Measurements from ENCODE around the gene EPN1.

The EPN1 gene

DNA sequence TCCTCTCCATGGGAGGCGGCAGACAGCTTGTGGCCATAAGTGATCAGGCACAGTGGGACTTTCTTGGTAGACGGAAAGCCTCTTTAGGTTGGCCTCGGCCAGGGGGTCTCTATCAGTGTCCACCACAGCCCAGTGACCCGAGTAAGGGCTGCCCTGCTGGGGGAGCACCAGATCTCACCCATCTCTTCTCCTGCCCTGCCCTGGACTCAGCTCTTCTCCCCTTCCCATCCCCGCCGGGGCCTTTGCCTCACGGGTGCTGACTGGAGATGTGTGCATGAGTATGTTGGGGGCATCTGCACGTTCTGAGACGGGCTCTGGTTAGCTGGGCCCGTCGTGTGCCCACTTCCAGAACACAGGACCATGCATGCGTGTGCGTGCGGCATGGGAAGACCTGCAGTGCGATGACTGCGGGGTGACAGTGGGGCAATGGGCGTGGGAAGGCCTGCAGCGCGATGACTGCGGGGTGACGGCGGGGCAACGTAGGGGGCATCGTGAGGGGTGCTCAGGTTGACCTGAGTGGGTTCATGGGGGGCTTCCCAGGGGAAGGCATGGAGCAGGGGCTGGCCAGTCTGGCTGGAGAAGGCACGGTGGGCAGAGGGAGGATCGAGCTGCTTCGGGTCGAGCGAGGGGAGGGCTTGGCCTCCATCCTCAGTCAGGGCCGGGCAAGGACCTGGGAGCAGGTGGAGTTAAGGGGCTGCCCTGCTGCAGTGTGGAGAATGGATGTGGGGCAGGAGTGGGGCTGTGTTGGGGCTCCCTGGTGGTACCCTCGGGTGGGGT is 15.9 kb downstream of the EPN1 start:
- TF ChIP-seq TAF1 (IDR thresholded peaks at IDR 0.05; ENCODE audit: low read depth) (no peak), YY1 (IDR thresholded peaks at IDR 0.05; ENCODE audit: low read depth) (no peak), TCF12 (IDR thresholded peaks at IDR 0.05; ENCODE audit: low read depth) (no peak), CEBPB (IDR thresholded peaks at IDR 0.05) (no peak), ZBTB7A (IDR thresholded peaks at IDR 0.05; ENCODE audit: low read depth) (no peak), EGR1 (IDR thresholded peaks at IDR 0.05) (no peak), FOXM1 (IDR thresholded peaks at IDR 0.05; ENCODE audit: borderline replicate concordance, low read depth) (no peak), NFIC (IDR thresholded peaks at IDR 0.05) (no peak), RAD21 (IDR thresholded peaks at IDR 0.05; ENCODE audit: low read depth) (no peak), CREB1 (IDR thresholded peaks at IDR 0.05; ENCODE audit: low read depth) (no peak), EP300 (IDR thresholded peaks at IDR 0.05; ENCODE audit: borderline replicate concordance) (no peak)
- TF ChIP-seq, protein P1, sequence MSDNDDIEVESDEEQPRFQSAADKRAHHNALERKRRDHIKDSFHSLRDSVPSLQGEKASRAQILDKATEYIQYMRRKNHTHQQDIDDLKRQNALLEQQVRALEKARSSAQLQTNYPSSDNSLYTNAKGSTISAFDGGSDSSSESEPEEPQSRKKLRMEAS (IDR thresholded peaks at IDR 0.05): no peak
- TF ChIP-seq, protein P2, sequence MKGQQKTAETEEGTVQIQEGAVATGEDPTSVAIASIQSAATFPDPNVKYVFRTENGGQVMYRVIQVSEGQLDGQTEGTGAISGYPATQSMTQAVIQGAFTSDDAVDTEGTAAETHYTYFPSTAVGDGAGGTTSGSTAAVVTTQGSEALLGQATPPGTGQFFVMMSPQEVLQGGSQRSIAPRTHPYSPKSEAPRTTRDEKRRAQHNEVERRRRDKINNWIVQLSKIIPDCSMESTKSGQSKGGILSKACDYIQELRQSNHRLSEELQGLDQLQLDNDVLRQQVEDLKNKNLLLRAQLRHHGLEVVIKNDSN (IDR thresholded peaks at IDR 0.05): no peak
- TF ChIP-seq, protein P3, sequence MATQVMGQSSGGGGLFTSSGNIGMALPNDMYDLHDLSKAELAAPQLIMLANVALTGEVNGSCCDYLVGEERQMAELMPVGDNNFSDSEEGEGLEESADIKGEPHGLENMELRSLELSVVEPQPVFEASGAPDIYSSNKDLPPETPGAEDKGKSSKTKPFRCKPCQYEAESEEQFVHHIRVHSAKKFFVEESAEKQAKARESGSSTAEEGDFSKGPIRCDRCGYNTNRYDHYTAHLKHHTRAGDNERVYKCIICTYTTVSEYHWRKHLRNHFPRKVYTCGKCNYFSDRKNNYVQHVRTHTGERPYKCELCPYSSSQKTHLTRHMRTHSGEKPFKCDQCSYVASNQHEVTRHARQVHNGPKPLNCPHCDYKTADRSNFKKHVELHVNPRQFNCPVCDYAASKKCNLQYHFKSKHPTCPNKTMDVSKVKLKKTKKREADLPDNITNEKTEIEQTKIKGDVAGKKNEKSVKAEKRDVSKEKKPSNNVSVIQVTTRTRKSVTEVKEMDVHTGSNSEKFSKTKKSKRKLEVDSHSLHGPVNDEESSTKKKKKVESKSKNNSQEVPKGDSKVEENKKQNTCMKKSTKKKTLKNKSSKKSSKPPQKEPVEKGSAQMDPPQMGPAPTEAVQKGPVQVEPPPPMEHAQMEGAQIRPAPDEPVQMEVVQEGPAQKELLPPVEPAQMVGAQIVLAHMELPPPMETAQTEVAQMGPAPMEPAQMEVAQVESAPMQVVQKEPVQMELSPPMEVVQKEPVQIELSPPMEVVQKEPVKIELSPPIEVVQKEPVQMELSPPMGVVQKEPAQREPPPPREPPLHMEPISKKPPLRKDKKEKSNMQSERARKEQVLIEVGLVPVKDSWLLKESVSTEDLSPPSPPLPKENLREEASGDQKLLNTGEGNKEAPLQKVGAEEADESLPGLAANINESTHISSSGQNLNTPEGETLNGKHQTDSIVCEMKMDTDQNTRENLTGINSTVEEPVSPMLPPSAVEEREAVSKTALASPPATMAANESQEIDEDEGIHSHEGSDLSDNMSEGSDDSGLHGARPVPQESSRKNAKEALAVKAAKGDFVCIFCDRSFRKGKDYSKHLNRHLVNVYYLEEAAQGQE (IDR thresholded peaks at IDR 0.05; ENCODE audit: low read depth): no peak

DNA sequence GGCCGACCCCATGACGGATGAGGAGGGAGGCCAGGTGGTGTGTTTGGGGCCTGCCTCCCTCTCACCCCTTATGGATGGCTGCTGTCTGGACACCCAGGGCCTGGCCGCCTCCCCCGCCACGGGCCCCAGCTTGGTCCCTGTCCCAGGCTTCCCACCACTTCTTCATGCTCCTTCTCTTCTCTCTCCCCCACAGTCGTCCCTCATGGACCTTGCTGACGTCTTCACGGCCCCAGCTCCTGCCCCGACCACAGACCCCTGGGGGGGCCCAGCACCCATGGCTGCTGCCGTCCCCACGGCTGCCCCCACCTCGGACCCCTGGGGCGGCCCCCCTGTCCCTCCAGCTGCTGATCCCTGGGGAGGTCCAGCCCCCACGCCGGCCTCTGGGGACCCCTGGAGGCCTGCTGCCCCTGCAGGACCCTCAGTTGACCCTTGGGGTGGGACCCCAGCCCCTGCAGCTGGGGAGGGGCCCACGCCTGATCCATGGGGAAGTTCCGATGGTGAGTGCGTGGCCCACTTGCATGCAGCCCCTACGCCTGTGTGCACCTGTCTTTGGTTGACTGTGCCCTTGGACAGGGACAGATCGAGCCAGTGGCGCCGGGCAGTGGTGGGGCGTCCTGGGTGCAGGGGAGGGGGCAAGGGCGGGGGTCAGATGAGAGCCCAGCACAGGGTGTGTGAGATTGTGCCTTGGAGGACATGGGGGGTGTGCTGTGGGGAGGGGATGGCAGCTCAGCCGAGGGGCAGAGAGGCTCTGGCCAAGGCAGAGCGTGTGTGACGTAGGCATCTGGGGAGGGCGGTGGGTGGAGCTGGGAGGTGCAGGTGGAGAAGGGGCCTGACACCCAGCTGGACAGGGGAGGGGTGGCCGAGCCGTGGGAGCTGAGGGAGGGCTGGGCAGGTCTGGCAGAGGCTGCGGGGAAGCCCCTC is 16.8 kb downstream of the EPN1 start:
- TF ChIP-seq EGR1 (IDR thresholded peaks at IDR 0.05) (no peak), ZBTB7A (IDR thresholded peaks at IDR 0.05; ENCODE audit: low read depth) (no peak), TCF12 (IDR thresholded peaks at IDR 0.05; ENCODE audit: low read depth) (no peak), CREB1 (IDR thresholded peaks at IDR 0.05; ENCODE audit: low read depth) (no peak), EP300 (IDR thresholded peaks at IDR 0.05; ENCODE audit: borderline replicate concordance) (no peak), CEBPB (IDR thresholded peaks at IDR 0.05) (no peak), NFIC (IDR thresholded peaks at IDR 0.05) (no peak), TAF1 (IDR thresholded peaks at IDR 0.05; ENCODE audit: low read depth) (no peak), TEAD4 (IDR thresholded peaks at IDR 0.05) (no peak)
- TF ChIP-seq, protein P3 (IDR thresholded peaks at IDR 0.05; ENCODE audit: low read depth): no peak
- TF ChIP-seq, protein P1 (IDR thresholded peaks at IDR 0.05): no peak

DNA sequence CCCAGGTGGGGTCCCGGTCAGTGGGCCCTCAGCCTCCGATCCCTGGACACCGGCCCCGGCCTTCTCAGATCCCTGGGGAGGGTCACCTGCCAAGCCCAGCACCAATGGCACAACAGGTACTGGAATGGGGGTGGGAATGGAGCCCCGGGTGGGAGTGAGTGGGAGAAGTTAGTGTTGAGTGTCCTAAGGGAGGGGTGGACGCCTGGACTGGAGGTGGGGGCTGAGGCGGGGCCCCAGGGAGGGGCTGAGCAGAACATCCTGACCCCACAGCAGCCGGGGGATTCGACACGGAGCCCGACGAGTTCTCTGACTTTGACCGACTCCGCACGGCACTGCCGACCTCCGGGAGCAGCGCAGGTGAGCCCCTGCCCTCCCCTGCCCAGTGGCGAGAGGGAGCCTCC is 17.7 kb downstream of the EPN1 start:
- no peak for TF ChIP-seq RAD21 (IDR thresholded peaks at IDR 0.05; ENCODE audit: low read depth)

DNA sequence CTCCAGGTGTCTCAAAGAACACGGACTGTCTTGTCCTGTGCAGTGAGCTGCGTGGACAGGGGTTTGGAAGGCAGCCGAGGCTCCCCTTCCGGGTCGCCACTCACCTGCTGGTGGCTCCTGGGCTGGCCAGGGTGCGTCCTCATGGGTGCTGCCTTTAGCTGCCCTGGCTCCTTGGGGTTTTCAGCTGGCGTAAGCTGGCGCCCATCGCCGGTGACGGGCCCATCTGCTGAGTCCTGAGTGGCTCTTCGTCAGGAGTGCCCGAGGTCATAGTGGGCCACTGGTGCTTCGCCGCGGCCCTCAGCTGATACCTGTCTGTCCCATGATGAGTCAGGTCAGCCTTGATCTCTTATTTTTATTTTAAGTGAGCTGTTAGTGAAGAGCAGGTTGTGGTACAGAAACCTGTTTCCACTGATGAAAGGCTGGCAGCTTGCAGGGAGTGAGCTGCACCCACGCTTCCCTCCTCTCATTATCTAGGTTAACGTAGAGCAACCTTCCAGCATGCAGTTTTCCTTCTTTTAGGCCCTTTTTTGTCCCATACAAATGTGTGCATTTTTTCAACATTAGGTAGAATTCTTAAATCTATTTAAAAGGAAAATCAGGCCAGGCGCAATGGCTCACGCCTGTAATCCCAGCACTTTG is 18.4 kb downstream of the EPN1 start:
- no peak for TF ChIP-seq TEAD4 (IDR thresholded peaks at IDR 0.05)
- no peak for TF ChIP-seq YY1 (IDR thresholded peaks at IDR 0.05; ENCODE audit: low read depth)
- TF ChIP-seq NFIC (IDR thresholded peaks at IDR 0.05): no peak
- no peak for TF ChIP-seq FOXM1 (IDR thresholded peaks at IDR 0.05; ENCODE audit: borderline replicate concordance, low read depth)
- no peak for TF ChIP-seq CREB1 (IDR thresholded peaks at IDR 0.05; ENCODE audit: low read depth)
- no peak for TF ChIP-seq RAD21 (IDR thresholded peaks at IDR 0.05; ENCODE audit: low read depth)
- TF ChIP-seq TAF1 (IDR thresholded peaks at IDR 0.05; ENCODE audit: low read depth): no peak
- TF ChIP-seq, protein P3 (IDR thresholded peaks at IDR 0.05; ENCODE audit: low read depth): no peak
- no peak for TF ChIP-seq EP300 (IDR thresholded peaks at IDR 0.05; ENCODE audit: borderline replicate concordance)
- no peak for TF ChIP-seq TCF12 (IDR thresholded peaks at IDR 0.05; ENCODE audit: low read depth)
- TF ChIP-seq, protein P1 (IDR thresholded peaks at IDR 0.05): no peak

Data from Ishikawa (cell line).